IPS-18a (cell line): ENCODE data around the gene RBPJL.
"Not testable (repeated sequence)": the region's sequence is repeated elsewhere in the genome, so short reads cannot be mapped to it uniquely, and the experiment has no call there.

Experiments
- H3K27ac ChIP-seq: one replicate; pipeline ENCODE4 v1.5.1; 2013; ENCODE audit warnings: low read length
- H3K27me3 ChIP-seq: one replicate; pipeline ENCODE4 v1.6.1; 2013; ENCODE audit warnings: mild to moderate bottlenecking, low read length; ENCODE audit not compliant: control insufficient read depth, insufficient read depth
- H3K36me3 ChIP-seq: one replicate; pipeline ENCODE4 v1.6.1; 2013; ENCODE audit warnings: low read depth, low read length; ENCODE audit not compliant: control insufficient read depth
- H3K4me1 ChIP-seq: one replicate; pipeline ENCODE4 v1.6.1; 2013; ENCODE audit warnings: low read depth, low read length; ENCODE audit not compliant: control insufficient read depth
- H3K4me3 ChIP-seq: one replicate; pipeline ENCODE4 v1.5.1; 2013; ENCODE audit warnings: low read length
- H3K9ac ChIP-seq: one replicate; pipeline ENCODE4 v1.6.1; 2013; ENCODE audit warnings: mild to moderate bottlenecking, low read length, moderate library complexity
- H3K9me3 ChIP-seq: one replicate; pipeline ENCODE4 v1.6.1; 2013; ENCODE audit warnings: low read depth, low read length; ENCODE audit not compliant: control insufficient read depth

Gene RBPJL

DNA sequence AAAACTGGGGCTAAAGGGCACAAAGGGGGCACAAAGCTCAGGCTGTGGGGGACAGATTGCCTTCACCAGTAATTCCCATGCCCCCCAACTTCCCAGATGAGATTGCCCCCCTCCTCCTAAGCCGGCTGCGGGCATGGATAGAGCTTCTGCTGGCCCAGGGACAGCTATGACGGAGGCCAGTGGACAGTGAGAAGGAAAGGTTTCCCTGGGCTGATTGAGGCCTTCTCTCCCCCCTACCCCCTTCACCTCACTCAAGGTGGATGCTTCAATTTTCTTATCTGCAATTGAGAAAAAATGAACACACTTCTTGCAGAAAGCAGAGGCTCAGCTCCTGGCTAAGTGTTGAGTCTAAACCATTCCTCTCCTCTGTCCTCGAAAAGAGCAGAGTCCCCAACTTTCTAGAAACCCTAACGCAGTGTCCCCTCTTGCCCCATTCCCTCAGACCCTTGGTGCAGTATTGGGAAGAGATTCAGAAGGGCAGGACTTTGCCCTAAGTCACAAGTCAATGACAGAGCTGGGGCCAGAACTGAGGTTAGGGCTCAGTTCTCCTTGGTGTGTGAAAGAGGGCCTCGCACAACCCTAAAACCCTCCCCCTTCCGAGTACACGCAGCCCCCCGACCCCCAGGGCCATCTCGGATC, 40.8 kb downstream of the RBPJL start:
- Histone ChIP-seq H3K36me3 (no peaks in the 10 kb centered on the region), H3K4me3 (peak overlapping the region; percentile 82), H3K4me1 (peaks cover 48% of the 10 kb centered on the region), H3K9me3 (no peaks in the 10 kb centered on the region), H3K9ac (peak overlapping the region; percentile 76), H3K27me3 (no peaks in the 10 kb centered on the region), H3K27ac (no peak overlapping the region)

DNA sequence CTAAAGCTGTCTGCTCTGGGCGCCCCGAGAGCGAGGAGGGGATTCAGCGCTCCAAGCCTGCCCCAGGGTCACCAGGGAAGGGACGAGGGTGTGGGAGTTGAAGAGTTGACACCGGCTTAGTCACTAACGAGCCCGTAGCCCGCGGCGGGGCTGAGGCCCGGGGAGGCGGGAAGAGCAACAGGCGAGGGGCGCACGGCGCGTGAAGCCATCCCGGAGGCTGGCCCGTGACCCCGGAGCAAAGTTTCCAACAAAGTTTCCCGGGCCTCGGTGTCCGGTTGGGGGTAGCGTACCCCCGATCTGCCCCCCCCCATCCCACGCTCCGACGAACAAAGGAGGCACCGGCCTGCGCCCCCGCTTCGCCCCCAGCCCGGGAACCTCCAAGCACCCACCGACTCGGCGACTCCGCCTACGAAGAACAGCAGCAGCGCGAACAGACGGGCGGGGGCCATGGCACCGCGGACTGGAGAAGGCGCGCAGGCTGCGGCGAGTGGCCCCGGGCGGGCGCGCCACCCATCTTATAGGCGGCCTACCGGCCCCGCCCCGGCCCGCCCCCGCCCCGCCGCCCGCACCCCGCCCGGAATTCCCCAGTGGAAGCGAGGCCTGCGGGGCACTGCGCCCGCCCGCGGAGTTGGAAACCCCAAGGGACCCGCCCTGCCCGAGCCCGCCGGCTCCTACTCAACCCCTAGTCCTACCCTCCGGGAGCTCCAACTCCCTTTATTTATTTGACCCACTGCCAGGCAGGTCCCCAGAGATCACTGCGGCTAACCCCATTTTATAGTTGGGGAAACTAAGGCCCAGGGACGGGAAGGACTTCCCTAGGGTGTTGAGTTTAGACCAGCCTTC, 41.5 kb downstream of the RBPJL start, which contains the start of gene SDC4:
SDC4 (minus strand) TSS at position 489 of the 843 bp plus-strand sequence; CDS start at position 449, 40 bp downstream.
- peak within 1 kb of the TSS; percentile 76 for H3K9ac ChIP-seq
- no peak within 1 kb of the TSS for H3K27ac ChIP-seq
- no peaks in the 10 kb centered on the region for H3K36me3 ChIP-seq
- H3K9me3 ChIP-seq: no peaks in the 10 kb centered on the region
- H3K4me3 ChIP-seq: peak within 1 kb of the TSS; percentile 82
- no peaks in the 10 kb centered on the region for H3K27me3 ChIP-seq
- peaks cover 41% of the 10 kb centered on the region for H3K4me1 ChIP-seq

DNA sequence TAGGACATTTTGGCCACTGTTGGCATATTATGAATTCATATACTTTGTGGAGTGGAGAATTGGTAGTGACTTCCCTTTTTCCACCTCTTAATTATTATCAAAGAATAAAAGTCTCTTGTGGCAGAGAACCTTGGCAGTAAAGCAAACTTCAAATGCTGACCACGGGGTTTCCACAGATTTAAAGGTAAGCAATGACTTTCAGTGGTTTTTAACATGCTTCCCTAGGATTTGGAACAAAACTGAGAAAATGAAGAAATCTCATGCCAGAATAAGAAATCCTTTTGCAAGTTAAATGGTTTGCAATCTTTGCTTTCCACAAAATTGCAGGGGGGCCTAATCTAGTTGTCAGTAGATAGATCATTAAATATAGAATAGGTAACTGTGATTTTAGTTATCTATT, 43.6 kb downstream of the RBPJL start:
- no peaks in the 10 kb centered on the region for H3K9me3 ChIP-seq
- no peaks in the 10 kb centered on the region for H3K27me3 ChIP-seq
- no peaks in the 10 kb centered on the region for H3K36me3 ChIP-seq
- H3K4me1 ChIP-seq: peaks cover 23% of the 10 kb centered on the region
- H3K9ac ChIP-seq: no peak overlapping the region
- H3K4me3 ChIP-seq: no peak overlapping the region
- H3K27ac ChIP-seq: no peak overlapping the region

DNA sequence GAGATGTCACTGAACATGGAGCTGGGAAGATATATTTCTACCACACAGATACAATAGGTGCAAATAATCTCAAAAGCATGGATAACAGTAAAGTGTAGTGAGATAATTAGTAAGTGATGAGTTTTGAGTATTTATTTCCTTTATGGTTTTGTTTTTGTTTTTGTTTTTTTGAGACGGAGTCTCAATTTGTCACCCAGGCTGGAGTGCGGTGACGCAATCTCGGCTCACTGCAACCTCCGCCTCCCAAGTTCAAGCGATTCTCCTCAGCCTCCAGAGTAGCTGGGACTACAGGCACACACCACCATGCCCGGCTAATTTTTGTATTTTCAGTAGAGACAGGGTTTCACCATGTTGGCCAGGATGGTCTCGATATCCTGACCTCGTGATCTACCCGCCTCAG, 44.2 kb downstream of the RBPJL start:
- not testable (repeated sequence) for H3K27ac ChIP-seq, H3K9ac ChIP-seq, H3K27me3 ChIP-seq, H3K4me3 ChIP-seq, H3K36me3 ChIP-seq, H3K9me3 ChIP-seq
- peaks cover 17% of the 10 kb centered on the region for H3K4me1 ChIP-seq

DNA sequence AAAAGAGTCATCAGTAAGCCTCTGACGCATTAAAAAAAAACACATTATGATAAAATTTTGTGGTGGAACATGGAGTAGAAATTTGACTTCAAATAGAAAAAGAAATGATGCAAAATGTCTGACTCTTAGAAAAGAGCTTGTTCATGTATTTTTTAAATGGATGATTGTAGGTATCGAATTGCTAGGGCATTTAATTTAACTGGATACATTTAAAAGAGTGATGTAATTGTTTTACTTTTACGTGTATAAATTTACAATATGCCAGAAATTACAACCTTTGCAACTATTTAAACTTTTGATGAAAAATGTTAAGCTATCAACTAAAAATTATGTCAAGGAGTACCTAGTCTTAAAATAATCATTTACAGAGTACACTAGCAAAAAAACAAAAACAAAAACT, 46.1 kb downstream of the RBPJL start:
- H3K4me1 ChIP-seq: peaks cover 2% of the 10 kb centered on the region
- no peaks in the 10 kb centered on the region for H3K36me3 ChIP-seq
- no peak overlapping the region for H3K9ac ChIP-seq
- H3K27me3 ChIP-seq: no peaks in the 10 kb centered on the region
- H3K27ac ChIP-seq: no peak overlapping the region
- H3K4me3 ChIP-seq: no peak overlapping the region
- no peaks in the 10 kb centered on the region for H3K9me3 ChIP-seq

DNA sequence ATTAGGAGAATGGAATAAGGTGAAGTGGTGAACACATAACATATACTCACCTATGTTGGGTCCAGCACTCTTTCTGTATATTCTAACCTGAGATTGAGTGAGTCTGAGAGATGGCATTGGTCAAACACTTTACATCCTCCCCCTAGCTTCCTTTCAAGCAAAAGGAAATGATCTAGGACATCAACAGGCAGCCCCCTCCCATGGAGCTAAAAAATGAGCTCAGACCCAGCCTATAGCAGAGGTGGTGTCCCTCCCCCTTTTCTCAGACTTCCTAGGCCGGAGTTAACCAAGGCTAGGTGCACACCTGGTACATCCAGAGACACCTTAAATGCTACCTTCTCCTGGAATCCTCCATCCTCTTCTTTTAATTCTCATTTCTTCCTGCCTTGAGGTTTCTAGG, 47.1 kb downstream of the RBPJL start:
- peaks cover 2% of the 10 kb centered on the region for H3K4me1 ChIP-seq
- no peak overlapping the region for H3K4me3 ChIP-seq
- H3K27me3 ChIP-seq: no peaks in the 10 kb centered on the region
- no peaks in the 10 kb centered on the region for H3K36me3 ChIP-seq
- H3K9ac ChIP-seq: no peak overlapping the region
- H3K27ac ChIP-seq: no peak overlapping the region
- H3K9me3 ChIP-seq: no peaks in the 10 kb centered on the region

DNA sequence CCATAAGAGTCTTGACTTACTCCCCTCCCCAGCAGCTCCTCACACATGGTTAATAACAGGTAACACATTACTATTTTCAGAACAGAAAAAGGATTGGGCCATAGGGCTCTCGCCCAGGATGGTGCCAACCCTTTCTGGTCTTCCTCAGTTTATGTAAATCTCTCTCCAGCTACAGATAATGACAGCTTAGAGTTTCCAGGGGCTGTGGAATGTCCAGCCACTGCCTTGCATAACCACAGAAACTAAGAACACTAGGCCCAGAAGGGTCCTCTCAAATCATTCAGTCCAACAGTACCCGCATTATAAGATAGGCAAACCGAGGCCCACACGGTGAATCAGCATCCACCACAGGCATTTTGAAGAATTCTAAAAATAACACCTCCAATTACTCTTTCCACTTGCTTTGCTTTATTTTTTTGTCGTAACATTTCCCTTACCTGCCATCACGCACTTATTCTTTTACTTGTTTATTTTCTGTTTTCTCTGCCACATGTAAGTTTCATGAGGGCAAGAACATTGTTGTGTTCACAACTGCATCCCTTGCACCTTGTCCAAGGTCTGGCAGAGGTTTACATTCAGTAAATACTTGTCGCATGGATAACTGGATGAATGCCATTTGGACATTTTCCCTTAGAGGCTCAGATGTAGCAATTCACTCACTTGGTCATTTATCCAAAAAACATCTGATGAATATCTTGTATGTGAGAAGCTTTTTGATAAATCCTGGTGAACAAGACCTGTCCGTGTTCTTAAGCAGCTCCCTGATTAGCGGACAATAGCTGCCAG, 48.0 kb downstream of the RBPJL start:
- Histone ChIP-seq H3K4me1 (peaks cover 5% of the 10 kb centered on the region), H3K27ac (no peak overlapping the region), H3K9me3 (no peaks in the 10 kb centered on the region), H3K27me3 (no peaks in the 10 kb centered on the region), H3K9ac (no peak overlapping the region), H3K36me3 (no peaks in the 10 kb centered on the region), H3K4me3 (no peak overlapping the region)

DNA sequence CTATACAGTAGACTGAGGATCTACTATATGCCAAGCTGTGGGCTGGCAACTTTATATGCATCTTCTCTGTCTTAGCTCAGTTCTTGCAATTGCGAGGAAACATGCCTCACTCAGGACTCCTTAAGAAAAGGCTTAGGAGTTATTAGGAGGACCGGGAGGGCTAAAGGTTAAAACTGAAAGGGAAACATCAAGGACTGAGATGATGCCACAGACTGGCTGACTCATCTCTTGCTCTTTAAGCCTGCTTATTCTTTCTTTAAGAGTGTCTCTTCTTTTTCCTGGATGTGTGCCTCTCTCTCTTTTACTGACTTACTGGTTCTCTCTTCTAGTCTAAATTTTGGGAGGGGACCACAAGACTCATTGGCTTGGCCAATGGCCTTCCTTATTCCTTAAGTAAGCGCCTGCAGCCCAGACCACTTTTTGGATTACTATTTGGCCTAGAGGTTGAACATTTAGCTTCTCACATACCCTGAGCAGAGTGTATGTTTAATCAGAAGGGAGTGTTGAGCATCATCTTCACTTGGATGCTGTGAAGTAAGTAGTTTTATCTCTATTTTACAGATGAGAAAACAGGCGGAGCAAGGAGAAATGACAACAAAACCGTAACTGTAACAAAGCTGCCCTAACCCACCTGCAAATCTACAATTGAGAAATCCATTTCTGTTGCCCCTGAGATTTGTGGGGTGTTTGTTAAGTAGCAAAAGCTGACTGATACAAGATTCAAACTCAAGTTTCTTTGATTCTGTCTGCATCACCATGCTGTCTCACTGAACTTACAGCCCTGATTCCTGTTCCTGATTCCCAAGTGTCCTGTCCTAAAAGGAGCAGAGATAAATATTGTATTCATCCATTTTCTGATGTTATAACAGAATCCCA, 48.8 kb downstream of the RBPJL start:
- H3K4me1 ChIP-seq: peaks cover 6% of the 10 kb centered on the region
- H3K27ac ChIP-seq: no peak overlapping the region
- no peak overlapping the region for H3K9ac ChIP-seq
- no peaks in the 10 kb centered on the region for H3K36me3 ChIP-seq
- H3K4me3 ChIP-seq: no peak overlapping the region
- H3K9me3 ChIP-seq: no peaks in the 10 kb centered on the region
- H3K27me3 ChIP-seq: no peaks in the 10 kb centered on the region

DNA sequence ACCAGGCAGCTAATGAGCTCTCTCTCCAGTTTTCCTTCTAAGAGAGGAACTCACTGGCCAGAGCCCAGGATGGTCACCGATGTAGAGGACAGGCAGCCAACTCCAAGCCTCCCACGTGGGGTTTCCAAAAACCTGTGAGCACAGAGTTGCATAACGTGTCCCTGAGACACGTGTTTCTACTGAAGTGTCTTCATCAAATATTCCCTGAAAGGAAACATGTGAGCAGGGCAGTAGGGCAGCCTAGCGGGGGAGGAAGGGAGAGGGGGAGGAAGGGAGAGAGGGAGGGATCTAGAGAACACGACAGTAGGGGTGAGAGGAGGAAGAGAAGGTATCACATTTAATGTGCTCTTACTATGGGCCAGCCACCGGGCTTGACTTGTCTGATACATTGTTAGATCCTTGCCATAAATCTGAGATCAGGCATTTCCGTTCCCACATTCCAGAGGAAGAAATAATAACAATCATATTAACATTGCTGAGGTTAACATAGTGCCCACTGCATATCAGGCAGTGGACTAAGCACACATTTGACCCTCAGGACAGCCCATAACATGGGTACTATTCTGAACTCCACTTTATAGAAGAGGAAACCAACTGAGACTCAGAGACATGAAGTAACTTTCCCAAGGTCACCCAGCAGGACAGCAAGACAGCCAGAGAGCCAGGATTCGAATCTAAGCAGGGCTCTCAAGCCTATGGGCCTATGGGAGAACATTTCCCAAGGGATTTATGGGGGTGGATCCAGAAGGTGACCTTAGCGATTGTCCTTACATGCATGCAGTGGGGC, 51.8 kb downstream of the RBPJL start:
- H3K4me1 ChIP-seq: peaks cover 6% of the 10 kb centered on the region
- no peak overlapping the region for H3K9ac ChIP-seq
- no peak overlapping the region for H3K4me3 ChIP-seq
- H3K27ac ChIP-seq: no peak overlapping the region
- H3K27me3 ChIP-seq: no peaks in the 10 kb centered on the region
- H3K9me3 ChIP-seq: no peaks in the 10 kb centered on the region
- no peaks in the 10 kb centered on the region for H3K36me3 ChIP-seq

DNA sequence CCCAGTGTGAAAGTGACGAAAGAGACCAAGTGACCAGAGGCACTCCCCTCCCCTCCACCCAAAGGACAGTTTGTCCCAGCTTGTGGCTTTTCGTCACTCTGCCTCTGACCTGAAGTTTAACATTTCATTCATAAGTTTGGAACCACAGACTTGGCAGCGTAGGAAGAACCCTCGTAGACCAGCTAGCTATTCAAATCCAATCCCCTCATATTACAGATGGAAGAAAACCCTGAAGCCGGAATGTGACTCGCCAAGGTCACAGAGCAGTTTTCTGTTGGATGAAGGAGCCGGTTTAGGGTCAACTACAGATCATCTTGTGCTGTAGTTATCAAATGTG, 52.4 kb downstream of the RBPJL start:
- Histone ChIP-seq H3K9me3 (no peaks in the 10 kb centered on the region), H3K36me3 (no peaks in the 10 kb centered on the region), H3K9ac (no peak overlapping the region), H3K4me3 (no peak overlapping the region), H3K27ac (no peak overlapping the region), H3K27me3 (no peaks in the 10 kb centered on the region), H3K4me1 (peaks cover 9% of the 10 kb centered on the region)
